Common myeloid progenitor, CD34-positive (primary cell): ENCODE data around the gene PSME3IP1.

Experiments used
- CTCF ChIA-PET: fragments of 350-600 bp; sonication (Branson Sonifier 250); formaldehyde crosslinking; loops from one replicate; lab custom pipeline; 2021; ENCODE audit warnings: antibody characterized with exemption; lab: Charles Lee
- POLR2A ChIA-PET: fragments of 350-600 bp; sonication (Branson Sonifier 250); formaldehyde crosslinking; loops from one replicate; lab custom pipeline; 2021; ENCODE audit warnings: antibody characterized with exemption; lab: Charles Lee
- DNase-seq, 3 donors: peaks; one replicate each; pipeline versions ENCODE4 v3.0.0 to v3.0.0-alpha.2; 2013
- H3K27ac ChIP-seq, 2 experiments: 1 replicate in 1 of 2; 2 replicates in 1 of 2; pipeline ENCODE4 v1.7.0; 2013; ENCODE audit warnings: inconsistent platforms in 2 of 2, low read length in 2 of 2, mild to moderate bottlenecking in 2 of 2, low read depth in 1 of 2, moderate library complexity in 1 of 2; ENCODE audit not compliant: severe bottlenecking in 2 of 2, insufficient read depth in 1 of 2, poor library complexity in 1 of 2
- H3K27me3 ChIP-seq, 5 experiments: replicated peaks in 2 of 5; 1 replicate in 3 of 5; 2 replicates in 2 of 5; pipeline versions ENCODE4 v1.6.1 to v1.7.0; 2013; ENCODE audit warnings: low read length in 4 of 5, mild to moderate bottlenecking in 2 of 5, moderate library complexity in 2 of 5, inconsistent platforms in 1 of 5; ENCODE audit not compliant: insufficient read depth in 5 of 5, control insufficient read depth in 4 of 5
- H3K36me3 ChIP-seq, 4 experiments: 1 replicate in 2 of 4; 2 replicates in 2 of 4; pipeline versions ENCODE4 v1.6.1 to v1.7.0; 2013; ENCODE audit warnings: low read length in 3 of 4, control low read depth in 1 of 4, mild to moderate bottlenecking in 1 of 4; ENCODE audit not compliant: control insufficient read depth in 4 of 4, insufficient read depth in 4 of 4
- H3K4me1 ChIP-seq, 4 experiments: 1 replicate in 3 of 4; 2 replicates in 1 of 4; pipeline versions ENCODE4 v1.6.1 to v1.7.1; 2013; ENCODE audit warnings: low read length in 3 of 4, mild to moderate bottlenecking in 3 of 4, control low read depth in 1 of 4, inconsistent platforms in 1 of 4, moderate library complexity in 1 of 4; ENCODE audit not compliant: control insufficient read depth in 4 of 4, insufficient read depth in 4 of 4; ENCODE audit errors: control extremely low read depth in 1 of 4
- H3K4me3 ChIP-seq, 7 experiments: 1 replicate in 4 of 7; 2 replicates in 3 of 7; pipeline versions ENCODE4 v1.5.1 to v1.7.0; 2013; ENCODE audit warnings: mild to moderate bottlenecking in 7 of 7, low read length in 6 of 7, moderate library complexity in 6 of 7, inconsistent platforms in 2 of 7, low read depth in 2 of 7, control low read depth in 1 of 7; ENCODE audit not compliant: insufficient read depth in 4 of 7, control insufficient read depth in 1 of 7; ENCODE audit errors: extremely low read depth in 1 of 7
- H3K9me3 ChIP-seq, 5 experiments: 1 replicate in 4 of 5; 2 replicates in 1 of 5; pipeline versions ENCODE4 v1.6.1 to v1.7.1; 2013; ENCODE audit warnings: low read length in 4 of 5, mild to moderate bottlenecking in 2 of 5, inconsistent platforms in 1 of 5, low read depth in 1 of 5, moderate library complexity in 1 of 5; ENCODE audit not compliant: control insufficient read depth in 4 of 5, insufficient read depth in 2 of 5; ENCODE audit errors: control extremely low read depth in 1 of 5
- WGBS: methylation state at CpG from one replicate; pipeline ENCODE4 v1.1.5; 2013; ENCODE audit not compliant: insufficient coverage; 5-methylcytosine and 5-hydroxymethylcytosine counted together

The PSME3IP1 gene

DNA sequence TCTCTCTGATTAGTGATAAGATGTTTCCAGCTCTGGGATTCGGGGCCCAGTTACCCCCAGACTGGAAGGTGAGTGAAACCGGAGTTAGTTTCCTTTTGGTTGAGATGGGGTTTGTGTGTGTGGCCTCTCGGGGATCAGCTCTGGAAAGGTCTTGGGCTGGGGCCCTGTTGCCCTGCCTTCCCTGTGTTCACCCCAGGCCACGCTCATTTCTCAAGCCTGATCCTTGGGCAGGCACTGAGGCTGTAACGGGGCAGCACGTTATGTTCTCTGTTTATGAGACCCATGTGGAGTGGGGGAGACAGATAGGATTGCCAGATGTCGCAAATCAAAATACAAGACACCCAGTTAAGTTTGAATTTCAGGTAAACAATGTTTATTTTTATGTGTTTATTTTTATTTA, 58.0 kb downstream of the PSME3IP1 start:
- POLR2A ChIA-PET, result no interaction called here
- peaks cover 2 to 33% (median 14%) of the 10 kb centered on the region in 4 experiments for H3K36me3 ChIP-seq
- WGBS, result 100% methylated on average over 1 of the region's 7 CpGs

DNA sequence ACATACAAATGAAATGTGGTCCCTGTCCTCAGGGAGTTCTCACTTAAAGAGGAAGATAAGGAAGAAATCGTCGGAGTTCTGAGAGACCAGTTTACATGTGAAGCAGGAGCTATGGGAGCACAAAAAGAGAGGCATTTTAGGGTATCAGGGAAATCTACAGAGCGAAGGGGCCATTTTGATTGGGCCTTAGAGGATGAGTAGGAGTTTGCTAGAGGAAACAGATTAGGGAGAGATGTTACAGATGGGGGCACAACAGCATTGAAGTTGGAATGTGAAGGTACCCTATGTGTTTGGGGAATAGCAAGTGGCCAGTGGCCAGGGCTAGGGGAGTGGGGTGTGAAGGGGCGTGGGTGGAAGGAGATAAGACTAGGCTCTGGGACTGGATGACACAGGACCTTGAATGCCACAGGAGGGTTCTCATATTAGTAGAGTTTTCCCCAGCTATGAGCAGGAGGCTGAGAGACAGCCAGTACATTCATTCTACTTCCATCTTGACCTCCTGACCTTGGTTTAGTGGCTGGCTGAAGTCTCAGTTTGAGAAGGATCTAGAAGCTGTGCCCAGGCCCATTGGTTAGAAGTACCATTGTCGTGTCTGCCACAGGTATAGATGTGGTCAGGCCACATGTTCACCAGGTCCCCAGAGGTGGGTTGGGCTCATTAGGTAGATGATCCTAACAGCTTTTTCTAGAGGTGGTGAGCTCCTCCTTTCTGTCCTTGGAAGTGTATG, 58.6 kb downstream of the PSME3IP1 start:
- Histone ChIP-seq H3K27me3 (no peaks in the 10 kb centered on the region), H3K9me3 (no peaks in the 10 kb centered on the region), H3K4me1 (peaks cover 0 to 34% (median 12%) of the 10 kb centered on the region in 4 experiments), H3K4me3 (no peak overlapping the region), H3K36me3 (peaks cover 2 to 34% (median 15%) of the 10 kb centered on the region in 4 experiments), H3K27ac (no peak overlapping the region)
- ChIA-PET CTCF (interaction anchor here (1.0 to 3.9 kb wide), 9 partner anchors 8 to 164 kb away, joined by 3 to 20 read pairs (median 3); partner anchors contain the start of gene CPNE2), POLR2A (no interaction called here)
- no peak for DNase-seq
- 100% methylated on average over 3 of the region's 5 CpGs for WGBS

More for the DNA sequence above, 58.0 kb downstream of the PSME3IP1 start:
- H3K9me3 ChIP-seq, result no peaks in the 10 kb centered on the region
- no peak overlapping the region for H3K27ac ChIP-seq
- H3K4me1 ChIP-seq, result peaks cover 0 to 40% (median 14%) of the 10 kb centered on the region in 4 experiments
- no peak overlapping the region for H3K4me3 ChIP-seq
- CTCF ChIA-PET, result interaction anchor here (1.0 to 3.9 kb wide), 6 partner anchors 8 to 46 kb away, joined by 3 to 20 read pairs (median 4); partner anchors contain the start of gene CPNE2
- no peak for DNase-seq
- H3K27me3 ChIP-seq, result no peaks in the 10 kb centered on the region

DNA sequence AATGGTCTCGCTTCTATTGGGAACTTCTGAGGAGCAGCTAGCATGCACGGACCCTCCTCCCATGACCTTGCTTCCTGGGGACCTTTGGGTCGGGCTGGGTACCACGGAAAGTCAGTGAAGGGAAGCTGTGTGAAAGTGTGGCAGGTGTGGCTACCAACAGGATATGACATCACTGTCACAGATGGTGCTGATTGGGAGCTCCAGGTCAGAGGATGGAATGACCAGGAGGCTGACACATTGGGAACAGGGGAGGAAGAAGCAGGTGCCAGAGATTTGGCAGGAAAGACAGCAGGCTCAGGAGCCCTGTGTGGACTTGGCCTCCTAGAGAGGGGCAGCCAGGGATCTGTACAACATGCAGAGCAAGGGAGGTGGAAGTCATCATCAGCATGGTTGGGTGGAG, 59.4 kb downstream of the PSME3IP1 start:
- H3K4me3 ChIP-seq, result no peak overlapping the region
- ChIA-PET POLR2A (no interaction called here), CTCF (interaction anchor here (1.0 to 3.9 kb wide), 7 partner anchors 9 to 163 kb away, joined by 3 to 20 read pairs (median 3); partner anchors contain the start of gene CPNE2)
- peaks cover 0 to 26% (median 11%) of the 10 kb centered on the region in 4 experiments for H3K4me1 ChIP-seq
- no peaks in the 10 kb centered on the region for H3K9me3 ChIP-seq
- peaks cover 6 to 42% (median 20%) of the 10 kb centered on the region in 4 experiments for H3K36me3 ChIP-seq
- H3K27ac ChIP-seq, result no peak overlapping the region
- WGBS, result 97% methylated on average over 4 of the region's 4 CpGs
- no peaks in the 10 kb centered on the region for H3K27me3 ChIP-seq
- DNase-seq, result no peak

DNA sequence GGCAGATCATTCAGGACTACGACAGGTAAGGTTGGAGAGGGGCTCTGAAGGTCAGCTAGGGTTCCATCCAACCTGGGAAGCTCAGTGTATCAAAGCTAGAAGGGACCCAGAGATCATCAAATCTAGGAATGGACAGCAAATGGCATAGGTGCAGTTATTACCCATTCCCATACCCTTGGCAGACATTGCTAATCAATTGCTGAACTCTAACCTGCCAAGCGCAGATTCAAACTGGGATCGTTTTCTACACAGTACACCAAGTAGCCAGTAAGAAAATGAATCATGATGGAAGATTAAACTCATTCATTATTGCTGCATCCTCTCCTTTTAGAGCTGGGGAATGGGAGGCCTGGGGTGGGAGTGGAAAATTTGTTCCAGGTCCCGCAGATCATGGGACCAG, 59.9 kb downstream of the PSME3IP1 start:
- POLR2A ChIA-PET, result no interaction called here

DNA sequence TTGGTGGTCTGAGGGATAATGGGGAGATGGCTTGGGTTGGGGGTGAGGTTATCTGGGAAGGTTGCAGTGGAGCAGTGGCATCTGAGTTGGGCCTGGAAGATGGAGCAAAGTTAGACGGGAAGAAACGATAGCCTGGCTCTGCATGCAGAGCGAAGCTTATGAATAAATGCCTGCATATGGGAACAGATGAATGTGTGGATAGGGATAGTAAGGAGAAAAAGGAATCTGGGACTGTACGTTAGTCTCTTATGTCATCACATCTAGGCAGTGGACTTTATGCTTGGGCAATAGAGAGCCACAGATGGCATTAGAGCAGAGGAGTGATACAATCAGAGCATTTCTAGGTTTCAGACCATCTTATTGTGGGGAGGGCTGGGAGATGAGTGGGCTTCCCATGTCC, 60.5 kb downstream of the PSME3IP1 start:
- no peaks in the 10 kb centered on the region for H3K9me3 ChIP-seq
- H3K27ac ChIP-seq, result no peak overlapping the region
- H3K4me3 ChIP-seq, result no peak overlapping the region
- H3K27me3 ChIP-seq, result no peaks in the 10 kb centered on the region
- WGBS, result 100% methylated on average over 4 of the region's 4 CpGs
- ChIA-PET POLR2A (no interaction called here), CTCF (interaction anchor here (1.2 to 3.9 kb wide), 3 partner anchors 10 to 32 kb away, joined by 3 to 20 read pairs (median 11); partner anchors contain the start of gene CPNE2)
- peaks cover 0 to 21% (median 11%) of the 10 kb centered on the region in 4 experiments for H3K4me1 ChIP-seq
- H3K36me3 ChIP-seq, result peaks cover 6 to 46% (median 27%) of the 10 kb centered on the region in 4 experiments
- DNase-seq, result no peak

More for the DNA sequence above, 59.9 kb downstream of the PSME3IP1 start:
- Histone ChIP-seq H3K4me3 (no peak overlapping the region), H3K27me3 (no peaks in the 10 kb centered on the region), H3K9me3 (no peaks in the 10 kb centered on the region), H3K4me1 (peaks cover 0 to 24% (median 11%) of the 10 kb centered on the region in 4 experiments), H3K36me3 (peaks cover 6 to 44% (median 24%) of the 10 kb centered on the region in 4 experiments), H3K27ac (no peak overlapping the region)
- DNase-seq, result no peak
- WGBS, result 93% methylated on average over 3 of the region's 4 CpGs
- CTCF ChIA-PET, result interaction anchor here (1.0 to 3.9 kb wide), 6 partner anchors 10 to 161 kb away, joined by 3 to 20 read pairs (median 4); partner anchors contain the start of gene CPNE2

DNA sequence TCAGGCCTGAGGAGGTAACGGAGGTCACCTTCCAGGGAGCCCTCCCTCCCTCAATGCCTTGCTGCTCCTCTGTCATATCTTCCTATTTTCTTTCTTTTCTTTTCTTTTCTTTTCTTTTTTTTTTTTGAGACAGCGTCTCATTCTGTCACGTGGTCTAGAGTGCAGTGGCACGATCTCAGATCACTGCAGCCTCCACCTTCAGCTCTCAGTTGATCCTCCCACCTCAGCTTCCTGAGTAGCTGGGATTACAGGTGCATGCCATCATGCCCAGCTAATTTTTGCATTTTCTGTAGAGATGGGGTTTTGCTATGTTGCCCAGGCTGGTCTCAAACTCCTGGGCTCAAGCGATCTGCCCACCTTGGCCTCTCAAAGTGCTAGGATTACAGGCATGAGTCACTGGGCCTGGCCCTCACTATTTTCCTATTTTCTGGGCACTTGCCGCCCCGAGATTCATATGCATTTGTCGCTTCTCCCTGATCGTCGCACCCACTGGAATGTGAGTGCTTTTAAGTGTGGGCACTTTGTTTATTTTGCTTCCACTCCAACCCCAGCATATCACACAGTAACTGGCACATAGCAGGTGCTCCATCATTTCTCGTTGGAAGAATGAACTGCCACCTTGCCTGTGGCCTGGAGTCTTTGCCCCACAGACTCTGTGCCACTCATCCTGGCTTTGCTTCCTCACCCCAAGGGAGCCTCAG, 61.7 kb downstream of the PSME3IP1 start:
- Histone ChIP-seq H3K27me3 (no peaks in the 10 kb centered on the region), H3K4me1 (peaks cover 0 to 17% (median 9%) of the 10 kb centered on the region in 4 experiments), H3K4me3 (no peak overlapping the region), H3K9me3 (no peaks in the 10 kb centered on the region), H3K36me3 (peaks cover 6 to 53% (median 34%) of the 10 kb centered on the region in 4 experiments), H3K27ac (no peak overlapping the region)
- no peak for DNase-seq
- POLR2A ChIA-PET, result no interaction called here
- CTCF ChIA-PET, result no interaction called here
- 85% methylated on average over 9 of the region's 11 CpGs for WGBS
